Right atrium auricular region (tissue), 2 donors: Measurements from ENCODE around the gene ELMO2. TPM values are rescaled to one million over a fixed set of nuclear protein-coding genes. Genes with fewer than 3 reads are reported as not detected.

Source experiments
- DNase-seq: peaks from one replicate; pipeline ENCODE4 v3.0.0-alpha.2; 2019; ENCODE audit warnings: low spot score
- H3K27ac ChIP-seq, 2 donors: fragments of 200-600 bp; sonication (generic); 1 replicate in 1 of 2; 2 replicates in 1 of 2; pipeline ENCODE4 v1.5.1; 2016 to 2019
- H3K27me3 ChIP-seq, 2 donors: fragments of 200-600 bp; sonication (generic); one replicate each; pipeline versions ENCODE4 v1.5.1 to v1.6.0; 2017 to 2019
- H3K36me3 ChIP-seq: fragments of 200-600 bp; sonication (generic); one replicate; pipeline ENCODE4 v1.5.1; 2016
- H3K4me1 ChIP-seq, 2 donors: fragments of 200-600 bp; sonication (generic); one replicate each; pipeline versions ENCODE4 v1.5.1 to v1.6.0; 2017 to 2019
- H3K4me3 ChIP-seq, 2 donors: fragments of 200-600 bp; sonication (generic); 1 replicate in 1 of 2; 2 replicates in 1 of 2; pipeline ENCODE4 v1.5.1; 2017 to 2019; ENCODE audit warnings: mild to moderate bottlenecking in 1 of 2, moderate library complexity in 1 of 2
- H3K9me3 ChIP-seq, 2 donors: fragments of 200-600 bp; sonication (generic); one replicate each; pipeline ENCODE4 v1.5.1; 2019
- total RNA-seq, 2 donors: library from RNA; depleted of rRNA; stranded (reverse); fragments of >200 nt; gene quantifications; one replicate each; pipeline ENCODE4 v1.1.0, GENCODE V29; 2016
- TF ChIP-seq, protein P1 (sequence below), 2 donors: fragments of 200-600 bp; sonication (generic); IDR thresholded peaks; one replicate each; pipeline ENCODE4 v1.5.1; 2019; ENCODE audit warnings: antibody characterized with exemption in 2 of 2

Gene ELMO2
- total RNA-seq, 2 donors from 2014 or later = 29.4 to 32.7 TPM

DNA sequence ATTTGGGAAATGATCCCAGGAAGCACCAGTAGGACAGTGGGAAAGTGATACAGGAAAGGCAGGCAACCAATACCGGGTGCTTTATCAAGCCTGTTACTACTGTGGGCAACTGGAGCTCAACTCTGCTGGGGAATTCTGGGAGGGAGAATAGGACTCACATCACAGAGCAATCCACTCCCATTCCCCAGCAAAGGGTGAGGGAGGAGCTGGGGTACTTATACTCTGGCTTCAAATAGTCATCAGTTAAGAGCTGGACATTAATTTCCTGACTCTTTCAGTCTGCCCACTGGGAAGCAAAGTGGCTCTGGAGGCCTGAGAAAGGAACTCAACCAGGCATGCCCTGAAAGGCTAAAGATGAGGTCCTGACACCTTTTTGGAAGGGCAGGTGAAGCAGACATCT is 80.6 kb downstream of the ELMO2 start:
- Histone ChIP-seq H3K4me3 (no peak overlapping the region), H3K27me3 (no peaks in the 10 kb centered on the region), H3K9me3 (no peaks in the 10 kb centered on the region), H3K4me1 (no peaks in the 10 kb centered on the region), H3K27ac (no peak overlapping the region), H3K36me3 (no peaks in the 10 kb centered on the region)
- DNase-seq = no peak
- TF ChIP-seq, protein P1, sequence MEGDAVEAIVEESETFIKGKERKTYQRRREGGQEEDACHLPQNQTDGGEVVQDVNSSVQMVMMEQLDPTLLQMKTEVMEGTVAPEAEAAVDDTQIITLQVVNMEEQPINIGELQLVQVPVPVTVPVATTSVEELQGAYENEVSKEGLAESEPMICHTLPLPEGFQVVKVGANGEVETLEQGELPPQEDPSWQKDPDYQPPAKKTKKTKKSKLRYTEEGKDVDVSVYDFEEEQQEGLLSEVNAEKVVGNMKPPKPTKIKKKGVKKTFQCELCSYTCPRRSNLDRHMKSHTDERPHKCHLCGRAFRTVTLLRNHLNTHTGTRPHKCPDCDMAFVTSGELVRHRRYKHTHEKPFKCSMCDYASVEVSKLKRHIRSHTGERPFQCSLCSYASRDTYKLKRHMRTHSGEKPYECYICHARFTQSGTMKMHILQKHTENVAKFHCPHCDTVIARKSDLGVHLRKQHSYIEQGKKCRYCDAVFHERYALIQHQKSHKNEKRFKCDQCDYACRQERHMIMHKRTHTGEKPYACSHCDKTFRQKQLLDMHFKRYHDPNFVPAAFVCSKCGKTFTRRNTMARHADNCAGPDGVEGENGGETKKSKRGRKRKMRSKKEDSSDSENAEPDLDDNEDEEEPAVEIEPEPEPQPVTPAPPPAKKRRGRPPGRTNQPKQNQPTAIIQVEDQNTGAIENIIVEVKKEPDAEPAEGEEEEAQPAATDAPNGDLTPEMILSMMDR (IDR thresholded peaks at IDR 0.05) = no peak

DNA sequence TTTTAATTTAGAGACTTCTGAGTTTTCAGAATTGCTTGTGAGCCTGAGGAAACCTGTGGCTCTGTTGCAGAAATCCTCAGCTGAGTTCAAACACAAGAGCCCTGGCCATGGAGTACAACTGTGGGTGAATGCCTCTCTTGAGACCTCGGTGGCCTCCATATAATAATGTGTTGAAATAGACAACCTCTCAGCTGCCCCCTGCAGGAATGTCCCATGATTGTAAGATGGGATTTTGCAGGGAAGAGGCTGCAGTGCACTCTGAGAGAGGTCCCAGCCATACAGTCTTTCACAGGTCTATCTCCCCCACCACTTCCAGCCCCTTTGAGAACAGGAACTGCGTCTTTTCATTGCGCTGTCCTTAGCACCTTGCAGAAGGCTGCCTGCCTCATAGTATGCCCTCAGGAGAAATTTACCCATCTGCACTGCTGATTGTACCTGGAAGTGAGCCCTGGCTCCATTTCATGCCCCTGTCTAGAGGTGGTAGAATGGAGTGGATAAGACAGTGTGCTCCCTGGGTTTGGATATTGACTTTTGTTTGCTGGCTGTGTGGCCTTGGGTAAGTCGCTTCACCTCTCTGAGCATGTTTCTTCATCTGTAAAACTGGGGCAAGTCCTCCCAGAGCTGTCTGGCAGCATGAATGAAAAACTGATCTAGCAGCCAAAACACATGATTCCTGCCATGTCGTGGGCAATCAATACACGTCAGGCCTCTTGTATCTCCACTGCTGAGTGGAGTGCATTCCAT is 81.3 kb downstream of the ELMO2 start:
- no peak for DNase-seq
- Histone ChIP-seq H3K27ac (no peak overlapping the region), H3K4me1 (no peaks in the 10 kb centered on the region), H3K36me3 (no peaks in the 10 kb centered on the region), H3K27me3 (no peaks in the 10 kb centered on the region), H3K9me3 (no peaks in the 10 kb centered on the region), H3K4me3 (no peak overlapping the region)
- TF ChIP-seq, protein P1 (IDR thresholded peaks at IDR 0.05) = peak in 1 of 2 donors; percentile 40

DNA sequence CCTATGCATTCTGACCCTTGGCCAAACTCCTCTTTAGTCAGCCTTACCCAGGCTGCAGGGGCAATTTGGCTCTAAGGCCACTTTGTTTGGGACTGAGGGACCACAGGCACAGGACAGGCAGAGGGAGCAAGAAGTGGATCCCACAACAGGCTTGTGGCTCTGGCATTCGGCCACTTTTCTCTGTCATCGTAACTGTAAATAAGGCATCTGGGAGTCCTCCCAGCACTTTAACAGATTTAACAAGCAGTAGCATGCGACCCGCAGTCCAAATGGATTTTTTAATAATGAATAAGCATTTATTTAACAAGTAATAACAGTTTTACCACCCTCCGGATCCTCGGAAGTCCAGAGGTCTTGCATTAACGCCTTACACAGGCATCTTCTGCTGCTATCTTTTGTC is 82.0 kb downstream of the ELMO2 start:
- Histone ChIP-seq H3K36me3 (no peaks in the 10 kb centered on the region), H3K27me3 (no peaks in the 10 kb centered on the region), H3K9me3 (no peaks in the 10 kb centered on the region), H3K27ac (no peak overlapping the region), H3K4me1 (no peaks in the 10 kb centered on the region), H3K4me3 (no peak overlapping the region)
- no peak for DNase-seq
- TF ChIP-seq, protein P1 (IDR thresholded peaks at IDR 0.05) = no peak

DNA sequence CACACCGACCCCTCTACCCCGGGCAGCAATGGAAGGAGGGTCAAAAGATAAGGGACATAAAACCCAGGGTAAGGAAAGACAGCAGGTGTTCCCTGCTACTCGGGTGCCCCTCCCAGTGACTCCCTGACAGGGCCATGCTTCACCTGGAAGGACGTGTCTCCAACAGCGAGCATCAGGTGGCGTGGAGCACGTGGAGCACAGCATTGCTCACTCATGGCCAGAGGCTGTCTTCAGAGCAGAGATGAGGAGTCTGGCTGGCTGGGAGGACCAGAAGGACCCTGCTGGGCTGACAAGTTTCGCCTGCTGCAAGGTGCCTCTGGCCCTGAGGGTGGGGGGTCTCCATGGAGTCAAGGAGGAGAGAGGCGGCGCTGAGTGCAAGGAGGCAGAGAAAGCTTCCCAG is 82.9 kb downstream of the ELMO2 start:
- TF ChIP-seq, protein P1 (IDR thresholded peaks at IDR 0.05) = no peak
- no peaks in the 10 kb centered on the region for H3K4me1 ChIP-seq
- H3K36me3 ChIP-seq = no peaks in the 10 kb centered on the region
- no peak for DNase-seq
- no peaks in the 10 kb centered on the region for H3K27me3 ChIP-seq
- no peak overlapping the region for H3K27ac ChIP-seq
- no peaks in the 10 kb centered on the region for H3K9me3 ChIP-seq
- H3K4me3 ChIP-seq = no peak overlapping the region

DNA sequence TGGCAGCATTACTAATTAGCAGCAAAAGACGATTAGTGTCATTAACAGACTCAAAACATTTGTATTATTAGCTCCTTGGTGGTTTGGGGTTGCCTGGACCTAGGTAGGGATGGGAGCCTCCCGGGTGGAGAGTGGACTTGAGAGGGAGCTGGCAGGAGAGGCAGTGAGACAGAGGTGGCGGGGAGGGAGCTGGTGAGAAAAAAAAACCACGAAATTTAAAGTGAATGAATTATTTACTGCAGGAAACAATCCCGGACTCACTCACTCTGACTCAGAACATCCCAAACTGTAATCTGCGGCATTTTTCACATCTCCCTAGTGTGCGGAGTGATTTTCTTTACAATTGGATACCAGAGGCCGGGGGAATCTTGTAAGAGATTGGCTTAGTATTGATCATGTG is 83.8 kb downstream of the ELMO2 start:
- Histone ChIP-seq H3K27ac (no peak overlapping the region), H3K36me3 (no peaks in the 10 kb centered on the region), H3K4me1 (no peaks in the 10 kb centered on the region), H3K9me3 (no peaks in the 10 kb centered on the region), H3K4me3 (no peak overlapping the region), H3K27me3 (no peaks in the 10 kb centered on the region)
- DNase-seq = no peak
- TF ChIP-seq, protein P1 (IDR thresholded peaks at IDR 0.05) = no peak

DNA sequence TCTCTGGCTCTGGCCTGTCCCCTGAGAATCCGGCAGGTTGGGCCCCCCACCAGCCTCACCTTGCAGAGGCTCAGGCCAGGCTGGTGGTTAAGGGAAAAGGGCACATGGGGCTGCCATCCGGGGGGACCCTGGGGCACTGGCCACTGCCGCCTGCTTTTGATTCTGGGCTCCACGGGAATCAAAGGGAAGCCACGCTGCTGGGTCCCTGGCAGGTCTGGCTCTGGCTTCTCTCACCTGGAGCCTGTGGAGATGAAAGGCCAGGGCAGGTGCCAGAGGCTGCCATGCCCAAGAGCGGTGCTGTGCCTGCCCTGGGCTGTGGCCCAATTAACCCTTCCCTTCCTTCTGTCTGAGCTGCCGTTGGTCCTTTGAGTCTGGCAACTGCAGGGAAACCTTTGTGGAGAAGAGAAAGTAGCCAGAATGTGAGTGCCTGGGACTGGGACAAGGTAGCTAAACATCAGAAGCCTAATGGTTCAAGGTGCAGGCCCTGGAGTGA is 88.7 kb downstream of the ELMO2 start:
- H3K27me3 ChIP-seq = peaks cover 8 to 18% of the 10 kb centered on the region in 2 donors
- peaks cover 0 to 1% of the 10 kb centered on the region in 2 donors for H3K4me1 ChIP-seq
- H3K9me3 ChIP-seq = no peaks in the 10 kb centered on the region
- no peak for DNase-seq
- no peak overlapping the region for H3K27ac ChIP-seq
- H3K4me3 ChIP-seq = no peak overlapping the region
- TF ChIP-seq, protein P1 (IDR thresholded peaks at IDR 0.05) = no peak
- no peaks in the 10 kb centered on the region for H3K36me3 ChIP-seq
